IPS-20b (cell line): ENCODE results near the gene SLC9A9.

Source experiments
- H3K27ac ChIP-seq: one replicate; pipeline ENCODE4 v1.5.1; 2013; ENCODE audit warnings: low read length
- H3K27me3 ChIP-seq: 2 replicates; pipeline ENCODE4 v1.6.1; 2013; ENCODE audit warnings: mild to moderate bottlenecking, low read length, inconsistent platforms; ENCODE audit not compliant: insufficient read depth
- H3K36me3 ChIP-seq: 2 replicates; pipeline ENCODE4 v1.6.1; 2013; ENCODE audit warnings: low read depth, mild to moderate bottlenecking, inconsistent platforms, low read length, moderate library complexity; ENCODE audit not compliant: insufficient read depth
- H3K4me1 ChIP-seq: 2 replicates; pipeline ENCODE4 v1.6.1; 2013; ENCODE audit warnings: mild to moderate bottlenecking, control low read depth, inconsistent platforms, low read length, moderate library complexity; ENCODE audit not compliant: insufficient read depth
- H3K4me3 ChIP-seq: 2 replicates; pipeline ENCODE4 v1.5.1; 2013; ENCODE audit warnings: mild to moderate bottlenecking, low read length, inconsistent platforms
- H3K9ac ChIP-seq: 2 replicates; pipeline ENCODE4 v1.6.1; 2013; ENCODE audit warnings: low read depth, mild to moderate bottlenecking, inconsistent platforms, low read length, moderate library complexity
- H3K9me3 ChIP-seq: 2 replicates; pipeline ENCODE4 v1.6.1; 2013; ENCODE audit warnings: mild to moderate bottlenecking, low read depth, low read length, inconsistent platforms; ENCODE audit not compliant: insufficient read depth

SLC9A9 gene

DNA sequence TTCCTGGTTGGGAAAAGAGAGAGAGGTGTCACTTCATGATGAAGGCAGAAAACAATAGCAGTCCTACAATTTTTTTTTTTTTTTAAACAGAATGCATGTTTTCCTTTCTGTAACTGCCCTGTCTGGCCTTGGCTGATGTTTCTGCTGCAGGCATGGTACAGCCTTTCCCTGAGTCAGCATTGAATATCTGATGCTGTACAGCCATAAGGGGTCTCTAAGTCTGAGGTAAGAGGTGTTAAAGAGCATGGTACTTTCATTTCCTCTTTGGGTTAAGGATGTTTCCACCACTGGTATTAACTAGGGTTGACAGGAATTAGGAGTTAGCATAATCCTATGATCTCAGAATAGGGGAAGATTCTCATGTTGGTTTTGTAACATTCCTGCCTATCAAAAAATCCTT lies 581.3 kb downstream of the SLC9A9 start:
- Histone ChIP-seq H3K9ac (no peak overlapping the region), H3K4me3 (no peak overlapping the region), H3K36me3 (no peaks in the 10 kb centered on the region), H3K27ac (no peak overlapping the region), H3K4me1 (no peaks in the 10 kb centered on the region), H3K27me3 (no peaks in the 10 kb centered on the region), H3K9me3 (no peaks in the 10 kb centered on the region)

GRCh38 chr3:143266511-143266910 lies 581.8 kb downstream of the SLC9A9 start:
- Histone ChIP-seq H3K27ac (no peak overlapping the region), H3K36me3 (no peaks in the 10 kb centered on the region), H3K4me3 (no peak overlapping the region), H3K27me3 (no peaks in the 10 kb centered on the region), H3K9ac (no peak overlapping the region), H3K4me1 (no peaks in the 10 kb centered on the region), H3K9me3 (no peaks in the 10 kb centered on the region)

DNA sequence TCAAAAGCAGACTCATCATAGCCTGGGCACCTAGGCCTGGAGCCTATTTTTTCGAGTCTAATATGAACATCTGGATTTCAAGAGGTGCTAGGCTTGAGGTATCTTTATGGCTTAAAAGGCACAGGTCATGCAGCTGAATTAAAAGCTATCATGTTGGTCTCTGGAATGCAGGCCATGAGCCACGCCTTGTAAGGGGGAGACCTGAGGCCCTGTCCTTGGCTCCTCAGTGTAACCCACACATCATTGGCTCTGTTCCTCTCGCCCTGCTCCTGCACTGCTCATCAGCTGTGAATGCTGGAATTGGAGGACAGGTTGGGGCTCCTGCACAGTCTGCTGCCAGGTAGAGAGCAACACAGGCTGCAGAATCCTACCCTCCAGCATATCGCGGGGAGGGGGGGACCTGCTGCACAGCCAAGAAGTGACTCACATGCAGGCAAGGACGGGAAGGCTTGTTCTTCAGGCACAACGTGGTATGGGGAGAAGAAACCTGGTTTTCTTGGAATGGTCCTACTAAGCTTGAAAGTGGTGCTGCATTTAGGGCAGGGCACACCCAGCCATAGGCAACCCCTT lies 582.7 kb downstream of the SLC9A9 start:
- no peaks in the 10 kb centered on the region for H3K4me1 ChIP-seq
- no peak overlapping the region for H3K9ac ChIP-seq
- no peaks in the 10 kb centered on the region for H3K27me3 ChIP-seq
- no peaks in the 10 kb centered on the region for H3K9me3 ChIP-seq
- H3K4me3 ChIP-seq = no peak overlapping the region
- no peak overlapping the region for H3K27ac ChIP-seq
- H3K36me3 ChIP-seq = no peaks in the 10 kb centered on the region

GRCh38 chr3:143263852-143264513 lies 584.3 kb downstream of the SLC9A9 start:
- no peak overlapping the region for H3K9ac ChIP-seq
- no peak overlapping the region for H3K4me3 ChIP-seq
- H3K9me3 ChIP-seq = no peaks in the 10 kb centered on the region
- H3K4me1 ChIP-seq = no peaks in the 10 kb centered on the region
- no peaks in the 10 kb centered on the region for H3K27me3 ChIP-seq
- H3K36me3 ChIP-seq = no peaks in the 10 kb centered on the region
- no peak overlapping the region for H3K27ac ChIP-seq

GRCh38 chr3:143261848-143262247 lies 586.4 kb downstream of the SLC9A9 start:
- H3K9me3 ChIP-seq = no peaks in the 10 kb centered on the region
- no peaks in the 10 kb centered on the region for H3K27me3 ChIP-seq
- H3K27ac ChIP-seq = no peak overlapping the region
- no peak overlapping the region for H3K4me3 ChIP-seq
- no peaks in the 10 kb centered on the region for H3K4me1 ChIP-seq
- H3K36me3 ChIP-seq = no peaks in the 10 kb centered on the region
- no peak overlapping the region for H3K9ac ChIP-seq

DNA sequence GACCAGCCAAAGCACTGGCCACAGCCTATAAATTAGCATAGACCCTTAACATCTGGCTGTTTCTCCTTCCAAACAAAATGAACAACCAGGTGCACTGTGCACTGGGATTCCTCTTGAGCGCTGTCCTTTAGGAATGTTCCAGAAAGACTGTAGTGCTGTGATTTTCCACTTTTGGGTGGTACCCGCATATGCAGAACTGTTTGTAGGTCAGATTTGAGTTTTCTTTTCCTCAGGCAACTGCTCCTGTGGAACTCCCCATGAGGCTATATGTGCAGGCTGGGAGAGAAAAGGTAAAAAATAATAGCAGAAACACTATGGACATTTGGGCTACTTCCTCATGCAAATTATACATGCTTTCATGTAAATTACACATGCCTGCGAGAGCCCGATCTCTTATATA lies 589.6 kb downstream of the SLC9A9 start:
- Histone ChIP-seq H3K27ac (no peak overlapping the region), H3K9ac (no peak overlapping the region), H3K4me3 (no peak overlapping the region), H3K36me3 (no peaks in the 10 kb centered on the region), H3K4me1 (no peaks in the 10 kb centered on the region), H3K9me3 (no peaks in the 10 kb centered on the region), H3K27me3 (no peaks in the 10 kb centered on the region)

- Histone ChIP-seq H3K4me1 (no peaks in the 10 kb centered on the region), H3K9ac (no peak overlapping the region), H3K27me3 (no peaks in the 10 kb centered on the region), H3K9me3 (no peaks in the 10 kb centered on the region), H3K4me3 (no peak overlapping the region), H3K27ac (no peak overlapping the region), H3K36me3 (no peaks in the 10 kb centered on the region)
These were observed 591.9 kb downstream of the SLC9A9 start for GRCh38 chr3:143256416-143256815.

GRCh38 chr3:143255739-143256138 lies 592.5 kb downstream of the SLC9A9 start:
- no peaks in the 10 kb centered on the region for H3K27me3 ChIP-seq
- no peaks in the 10 kb centered on the region for H3K4me1 ChIP-seq
- no peak overlapping the region for H3K27ac ChIP-seq
- H3K36me3 ChIP-seq = no peaks in the 10 kb centered on the region
- no peak overlapping the region for H3K4me3 ChIP-seq
- no peaks in the 10 kb centered on the region for H3K9me3 ChIP-seq
- H3K9ac ChIP-seq = no peak overlapping the region

GRCh38 chr3:143252931-143253330 lies 595.3 kb downstream of the SLC9A9 start:
- no peaks in the 10 kb centered on the region for H3K4me1 ChIP-seq
- H3K27ac ChIP-seq = no peak overlapping the region
- no peak overlapping the region for H3K9ac ChIP-seq
- no peaks in the 10 kb centered on the region for H3K27me3 ChIP-seq
- no peaks in the 10 kb centered on the region for H3K36me3 ChIP-seq
- H3K9me3 ChIP-seq = no peaks in the 10 kb centered on the region
- H3K4me3 ChIP-seq = no peak overlapping the region

DNA sequence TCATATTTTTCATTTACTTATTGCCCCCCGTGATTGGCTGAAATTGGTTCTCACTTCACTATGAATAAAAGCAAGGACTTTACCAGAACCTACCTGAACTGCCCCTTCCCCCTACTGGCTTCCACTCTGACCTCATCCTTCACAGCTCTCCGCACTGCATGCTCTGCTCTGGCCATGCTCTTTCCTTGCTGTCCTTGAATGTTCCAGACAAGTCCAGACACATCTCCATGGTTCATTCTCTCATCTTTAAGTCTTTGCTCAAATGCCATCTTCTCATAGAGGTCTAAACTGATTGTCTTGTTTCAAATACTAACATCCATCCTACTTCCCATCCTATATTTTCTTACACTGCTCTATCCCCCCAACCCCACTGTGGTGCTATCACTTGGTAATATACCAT lies 599.3 kb downstream of the SLC9A9 start:
- Histone ChIP-seq H3K27me3 (no peaks in the 10 kb centered on the region), H3K9ac (no peak overlapping the region), H3K4me1 (peaks cover 7% of the 10 kb centered on the region), H3K36me3 (no peaks in the 10 kb centered on the region), H3K27ac (no peak overlapping the region), H3K4me3 (no peak overlapping the region), H3K9me3 (no peaks in the 10 kb centered on the region)

- H3K9ac ChIP-seq = no peak overlapping the region
These were observed 601.2 kb downstream of the SLC9A9 start for GRCh38 chr3:143247073-143247472.

GRCh38 chr3:143245692-143246091 lies 602.6 kb downstream of the SLC9A9 start:
- Histone ChIP-seq H3K9ac (no peak overlapping the region), H3K4me3 (no peak overlapping the region), H3K4me1 (peaks cover 7% of the 10 kb centered on the region), H3K27ac (no peak overlapping the region), H3K9me3 (no peaks in the 10 kb centered on the region), H3K27me3 (no peaks in the 10 kb centered on the region), H3K36me3 (no peaks in the 10 kb centered on the region)

More at GRCh38 chr3:143247073-143247472, 601.2 kb downstream of the SLC9A9 start:
- Histone ChIP-seq H3K27ac (no peak overlapping the region), H3K4me1 (peaks cover 7% of the 10 kb centered on the region), H3K4me3 (no peak overlapping the region), H3K9me3 (no peaks in the 10 kb centered on the region), H3K27me3 (no peaks in the 10 kb centered on the region), H3K36me3 (no peaks in the 10 kb centered on the region)
